PC-9 (cell line): ENCODE measurements around the gene CBX2. TPM values are rescaled to one million over a fixed set of nuclear protein-coding genes. Genes with fewer than 3 reads are reported as not detected.
A peak's percentile ranks its signal among the peaks of the same experiment; 100 is the strongest.

Experiments used
- BruUV-seq: library from RNA; stranded (reverse); fragments of 400-500 nt; replicated peaks from 2 replicates; lab custom pipeline; 2021; lab: Mats Ljungman, UMichigan
- CTCF ChIA-PET: fragments of 300-600 bp; sonication (Branson Sonifier 250); formaldehyde crosslinking; loops from one replicate; lab custom pipeline; 2022; ENCODE audit warnings: antibody characterized with exemption; lab: Charles Lee
- POLR2A ChIA-PET: fragments of 300-600 bp; sonication (Branson Sonifier 250); formaldehyde crosslinking; loops from one replicate; lab custom pipeline; 2022; ENCODE audit warnings: antibody characterized with exemption; ENCODE audit not compliant: unreplicated experiment; lab: Charles Lee
- DNase-seq, 2 experiments: peaks; one replicate each; pipeline versions ENCODE4 v3.0.0 to v3.0.0-alpha.2; 2015 to 2022; ENCODE audit warnings: mixed read lengths in 1 of 2
- H2AFZ ChIP-seq: fragments of 200-600 bp; sonication (generic); 2 replicates; pipeline ENCODE4 v1.8.1; 2017; ENCODE audit warnings: antibody characterized with exemption
- H3F3A ChIP-seq: fragments of 200-600 bp; sonication (generic); 2 replicates; pipeline ENCODE4 v1.8.1; 2017; ENCODE audit warnings: antibody characterized with exemption, mild to moderate bottlenecking, low read depth; ENCODE audit not compliant: insufficient read depth
- H3K27ac ChIP-seq: fragments of 200-600 bp; sonication (generic); 2 replicates; pipeline ENCODE4 v1.6.1; 2016; ENCODE audit warnings: mixed run types
- H3K27me3 ChIP-seq: fragments of 200-600 bp; sonication (generic); 2 replicates; pipeline ENCODE4 v1.6.1; 2016; ENCODE audit warnings: low read depth, mixed run types; ENCODE audit not compliant: insufficient read depth
- H3K36me3 ChIP-seq: fragments of 200-600 bp; sonication (generic); 2 replicates; pipeline ENCODE4 v1.6.1; 2016; ENCODE audit warnings: low read depth, mixed run types
- H3K4me1 ChIP-seq: fragments of 200-600 bp; sonication (generic); replicated peaks from 2 replicates; pipeline ENCODE4 v1.6.1; 2016; ENCODE audit warnings: mixed run types; ENCODE audit not compliant: insufficient read depth
- H3K4me2 ChIP-seq: fragments of 200-600 bp; sonication (generic); 2 replicates; pipeline ENCODE4 v1.6.1; 2017; ENCODE audit warnings: mixed run types
- H3K4me3 ChIP-seq: fragments of 200-600 bp; sonication (generic); 2 replicates; pipeline ENCODE4 v1.6.1; 2016; ENCODE audit warnings: mixed run types
- H3K79me2 ChIP-seq: fragments of 200-600 bp; sonication (generic); 2 replicates; pipeline ENCODE4 v1.6.1; 2017; ENCODE audit warnings: low read depth, mixed run types
- H3K9me2 ChIP-seq: fragments of 200-600 bp; sonication (generic); 2 replicates; pipeline ENCODE4 v1.8.1; 2017; ENCODE audit warnings: mild to moderate bottlenecking; ENCODE audit not compliant: insufficient read depth
- H3K9me3 ChIP-seq: fragments of 200-600 bp; sonication (generic); 2 replicates; pipeline ENCODE4 v1.8.1; 2016; ENCODE audit warnings: low read depth; ENCODE audit not compliant: insufficient read depth
- H4K20me1 ChIP-seq: fragments of 200-600 bp; sonication (generic); 2 replicates; pipeline ENCODE4 v1.8.1; 2017; ENCODE audit not compliant: insufficient read depth
- CTCF ChIP-seq: fragments of 200-600 bp; sonication (generic); conservative IDR thresholded peaks from 2 replicates; pipeline ENCODE4 v1.6.1; 2017; ENCODE audit warnings: mixed run types, antibody characterized with exemption, mild to moderate bottlenecking, moderate library complexity
- EZH2 ChIP-seq: fragments of 200-600 bp; sonication (generic); IDR thresholded peaks from 2 replicates; pipeline ENCODE4 v1.8.0; 2017; ENCODE audit warnings: antibody characterized with exemption, low read depth
- intact Hi-C: fragments of 100-400 bp; cut with micrococcal nuclease; formaldehyde crosslinking; loops from one replicate; pipeline ENCODE4 v1.10.0; 2022; ENCODE audit not compliant: unreplicated experiment
- total RNA-seq: library from RNA; stranded (reverse); gene quantifications from 2 replicates; pipeline ENCODE4 v1.2.3, GENCODE V29; 2021

CBX2 gene
- total RNA-seq, 1 experiment from 2014 or later = 32.6 TPM

- H3K27ac ChIP-seq = peak overlapping the region; percentile 82
- peaks cover 12% of the 10 kb centered on the region for H4K20me1 ChIP-seq
- POLR2A ChIA-PET = interaction anchor here (0.6 to 0.9 kb wide), 3 partner anchors 22 to 36 kb away, joined by 3 to 22 read pairs (median 3); partner anchors contain the start of gene CBX8
- peak overlapping the region; percentile 73 for H3K4me2 ChIP-seq
- peaks cover 41% of the 10 kb centered on the region for H3K4me1 ChIP-seq
- no peaks in the 10 kb centered on the region for H3K27me3 ChIP-seq
- no peaks in the 10 kb centered on the region for H3K9me3 ChIP-seq
- H3K79me2 ChIP-seq = peaks cover 42% of the 10 kb centered on the region
- CTCF ChIA-PET = interaction anchor here (0.6 to 1.0 kb wide), 3 partner anchors 22 to 161 kb away, joined by 5 to 8 read pairs (median 8); no protein-coding TSS in a partner anchor
- H2AFZ ChIP-seq = no peak overlapping the region
- intact Hi-C loops = loop anchor here (1.0 kb wide), 2 partner anchors 21 to 35 kb away; partner anchors contain the start of gene CBX8
- no peaks in the 10 kb centered on the region for H3K36me3 ChIP-seq
- TF ChIP-seq EZH2 (no peak), CTCF (no peak)
- peak overlapping the region; percentile 68 for H3K4me3 ChIP-seq
- no peaks in the 10 kb centered on the region for H3K9me2 ChIP-seq
- H3F3A ChIP-seq = peaks cover 14% of the 10 kb centered on the region; the same call in 1 of the 2 replicates
- peak; percentile 61 to 87 for DNase-seq
- BruUV-seq = no TSS peak
These were observed 54.5 kb downstream of the CBX2 start for GRCh38 chr17:79832218-79833109.

- peaks cover 18% of the 10 kb centered on the region for H4K20me1 ChIP-seq
- CTCF ChIA-PET = interaction anchor here (0.6 to 1.0 kb wide), 3 partner anchors 23 to 160 kb away, joined by 5 to 8 read pairs (median 8); no protein-coding TSS in a partner anchor
- no peak for DNase-seq
- peaks cover 41% of the 10 kb centered on the region for H3K4me1 ChIP-seq
- H3K4me3 ChIP-seq = peak overlapping the region; percentile 68
- H2AFZ ChIP-seq = no peak overlapping the region
- H3K4me2 ChIP-seq = peak overlapping the region; percentile 73
- H3K27ac ChIP-seq = peak overlapping the region; percentile 82
- no peaks in the 10 kb centered on the region for H3K9me2 ChIP-seq
- peaks cover 16% of the 10 kb centered on the region; the same call in 1 of the 2 replicates for H3F3A ChIP-seq
- peaks cover 48% of the 10 kb centered on the region for H3K79me2 ChIP-seq
- H3K9me3 ChIP-seq = no peaks in the 10 kb centered on the region
- H3K27me3 ChIP-seq = no peaks in the 10 kb centered on the region
- TF ChIP-seq CTCF (no peak), EZH2 (no peak)
- intact Hi-C loops = no loop called here
- no TSS peak for BruUV-seq
- POLR2A ChIA-PET = interaction anchor here (0.7 to 0.9 kb wide), 2 partner anchors 23 to 25 kb away, joined by 3 to 22 read pairs; no protein-coding TSS in a partner anchor
- H3K36me3 ChIP-seq = no peaks in the 10 kb centered on the region
These were observed 55.1 kb downstream of the CBX2 start for GRCh38 chr17:79833110-79833450.

DNA sequence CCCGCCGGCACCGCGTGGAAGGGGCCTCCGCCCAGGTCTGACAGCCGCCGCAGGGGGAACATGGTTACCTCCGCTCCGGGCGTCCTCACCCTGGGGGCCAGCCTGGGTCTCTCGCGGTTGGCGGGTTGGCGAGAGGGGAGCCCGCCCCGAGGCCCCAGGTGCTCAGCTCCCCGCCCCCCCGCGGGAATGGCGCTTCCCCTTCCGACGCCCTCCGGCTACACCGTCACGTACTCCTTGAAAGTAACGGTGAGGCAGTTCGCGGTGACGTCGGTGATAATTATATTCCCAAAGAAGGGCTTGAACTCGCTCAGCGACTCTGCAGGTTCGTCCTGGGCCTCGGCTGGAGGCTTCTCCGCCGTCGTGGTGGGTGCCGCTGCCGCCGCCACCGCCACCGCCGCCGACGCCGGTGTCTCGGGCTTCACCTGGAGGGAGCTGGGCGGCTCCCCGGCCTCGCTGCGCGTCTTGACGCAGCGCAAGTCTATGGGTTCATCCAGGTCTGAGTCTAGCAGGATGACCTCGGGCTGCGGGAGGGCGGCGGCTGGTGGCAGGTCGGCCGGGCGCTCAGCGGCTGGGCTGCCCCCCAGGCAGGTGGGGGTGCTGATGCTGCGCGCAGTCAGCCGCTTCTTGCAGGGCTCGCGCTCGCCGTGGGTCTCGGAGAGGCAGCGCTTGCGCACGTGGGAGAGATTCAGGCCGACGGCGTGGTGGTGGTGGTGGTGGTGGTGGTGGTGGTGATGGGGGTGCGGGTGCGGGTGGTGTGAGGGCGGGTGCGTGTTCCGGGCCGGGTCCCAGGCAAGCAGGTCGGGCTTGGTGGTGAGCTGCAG is 56.0 kb downstream of the CBX2 start:
- Histone ChIP-seq H3K27me3 (no peaks in the 10 kb centered on the region), H3K4me3 (no peak overlapping the region), H2AFZ (no peak overlapping the region), H3K9me3 (no peaks in the 10 kb centered on the region), H4K20me1 (peaks cover 23% of the 10 kb centered on the region), H3K4me1 (peaks cover 41% of the 10 kb centered on the region), H3K9me2 (no peaks in the 10 kb centered on the region), H3K36me3 (no peaks in the 10 kb centered on the region), H3K79me2 (peaks cover 53% of the 10 kb centered on the region), H3K27ac (no peak overlapping the region), H3K4me2 (peak overlapping the region; percentile 73), H3F3A (peaks cover 20% of the 10 kb centered on the region; the same call in 1 of the 2 replicates)
- TF ChIP-seq CTCF = no peak
- TF ChIP-seq EZH2 = no peak
- POLR2A ChIA-PET = interaction anchor here (0.6 to 0.7 kb wide), 2 partner anchors 24 to 69 kb away, joined by 3 read pairs; no protein-coding TSS in a partner anchor
- BruUV-seq = no TSS peak
- CTCF ChIA-PET = interaction anchor here (1.0 kb wide), 1 partner anchor 24 kb away, joined by 5 read pairs; no protein-coding TSS in a partner anchor
- intact Hi-C loops = no loop called here
- no peak for DNase-seq
